Naive thymus-derived CD4-positive, alpha-beta T cell (primary cell): ENCODE measurements around the gene DNAJC25. TPM values are rescaled to one million over a fixed set of nuclear protein-coding genes. Genes with fewer than 3 reads are reported as not detected.
A peak's percentile ranks its signal among the peaks of the same experiment; 100 is the strongest.
"Not testable (repeated sequence)": the region's sequence is repeated elsewhere in the genome, so short reads cannot be mapped to it uniquely, and the experiment has no call there.

Experiments used
- ATAC-seq: fragments of 150-1000 bp; cut with Tn5 transposase; 2 replicates; pipeline ENCODE4 v1.10.0; 2021; ENCODE audit warnings: mild to moderate bottlenecking, moderate library complexity
- CTCF ChIA-PET: fragments of 350-600 bp; sonication (Branson Sonifier 250); formaldehyde crosslinking; loops from one replicate; lab custom pipeline; 2021; ENCODE audit warnings: antibody characterized with exemption; lab: Charles Lee
- POLR2A ChIA-PET: fragments of 350-600 bp; sonication (Branson Sonifier 250); formaldehyde crosslinking; loops from one replicate; lab custom pipeline; 2021; ENCODE audit warnings: antibody characterized with exemption, inconsistent platforms; lab: Charles Lee
- DNase-seq, 9 donors: peaks; one replicate each; pipeline versions ENCODE4 v3.0.0 to v3.0.0-alpha.2; 2020 to 2022; ENCODE audit warnings: mixed read lengths in 1 of 9
- H3K27ac ChIP-seq: one replicate; pipeline ENCODE4 v1.7.0; 2013; ENCODE audit warnings: mild to moderate bottlenecking, low read depth, low read length, moderate library complexity
- H3K27me3 ChIP-seq, 2 donors: one replicate each; pipeline ENCODE4 v1.7.0; 2013; ENCODE audit warnings: low read length in 2 of 2, mild to moderate bottlenecking in 2 of 2, moderate library complexity in 2 of 2; ENCODE audit not compliant: control insufficient read depth in 2 of 2, insufficient read depth in 2 of 2
- H3K36me3 ChIP-seq, 3 experiments: 1 replicate in 2 of 3; 2 replicates in 1 of 3; pipeline ENCODE4 v1.7.0; 2013; ENCODE audit warnings: low read length in 3 of 3, mild to moderate bottlenecking in 3 of 3, moderate library complexity in 1 of 3; ENCODE audit not compliant: insufficient read depth in 3 of 3, control insufficient read depth in 2 of 3
- H3K4me1 ChIP-seq, 2 donors: one replicate each; pipeline ENCODE4 v1.7.0; 2013; ENCODE audit warnings: low read length in 2 of 2, mild to moderate bottlenecking in 2 of 2, moderate library complexity in 1 of 2; ENCODE audit not compliant: control insufficient read depth in 2 of 2, insufficient read depth in 2 of 2
- H3K4me3 ChIP-seq: 2 replicates; pipeline ENCODE4 v1.7.0; 2013; ENCODE audit warnings: mild to moderate bottlenecking, low read length
- H3K9me3 ChIP-seq, 3 experiments: 1 replicate in 2 of 3; 2 replicates in 1 of 3; pipeline ENCODE4 v1.7.0; 2013; ENCODE audit warnings: low read length in 3 of 3; ENCODE audit not compliant: control insufficient read depth in 2 of 3
- H3K27ac Mint-ChIP-seq, 9 donors: one replicate each; pipeline ENCODE4 v1.8.0; 2020 to 2022; ENCODE audit warnings: mixed read lengths in 9 of 9, mild to moderate bottlenecking in 8 of 9, moderate library complexity in 5 of 9, inconsistent platforms in 2 of 9
- H3K27me3 Mint-ChIP-seq, 5 donors: one replicate each; pipeline ENCODE4 v1.8.0; 2021 to 2022; ENCODE audit warnings: mixed read lengths in 5 of 5, mild to moderate bottlenecking in 1 of 5
- H3K36me3 Mint-ChIP-seq, 5 donors: one replicate each; pipeline ENCODE4 v1.8.0; 2020 to 2022; ENCODE audit warnings: mixed read lengths in 5 of 5, mild to moderate bottlenecking in 3 of 5, inconsistent platforms in 1 of 5
- H3K4me1 Mint-ChIP-seq, 7 donors: one replicate each; pipeline ENCODE4 v1.8.0; 2020 to 2022; ENCODE audit warnings: mixed read lengths in 7 of 7, mild to moderate bottlenecking in 3 of 7, inconsistent platforms in 1 of 7
- H3K4me3 Mint-ChIP-seq, 10 donors: one replicate each; pipeline ENCODE4 v1.8.0; 2020 to 2022; ENCODE audit warnings: mild to moderate bottlenecking in 10 of 10, mixed read lengths in 10 of 10, moderate library complexity in 6 of 10, inconsistent platforms in 2 of 10
- H3K9me3 Mint-ChIP-seq, 11 donors: one replicate each; pipeline ENCODE4 v1.8.0; 2020 to 2022; ENCODE audit warnings: mixed read lengths in 11 of 11, mild to moderate bottlenecking in 4 of 11, inconsistent platforms in 1 of 11, moderate library complexity in 1 of 11
- intact Hi-C, 2 donors: fragments of 100-400 bp; cut with micrococcal nuclease; formaldehyde crosslinking; loops; one replicate each; pipeline ENCODE4 v1.15.1; 2023
- polyA plus RNA-seq, 2 donors: library from polyadenylated mRNA; unstranded; fragments of 300-500 nt; fragmentation: Illumina TruSeq; gene quantifications; one replicate each; pipeline ENCODE4 v1.2.3, GENCODE V29; 2021
- total RNA-seq, 6 experiments: library from RNA in 5 of 6; stranded (reverse) in 5 of 6; gene quantifications; 1 replicate in 5 of 6; 2 replicates in 1 of 6; pipeline ENCODE4 v1.2.3 and lab custom pipeline; 2021 to 2026

Gene DNAJC25
- total and polyA plus RNA-seq, 7 experiments from 2014 or later: 1.7 to 6.0 (median 4.1) TPM

DNA sequence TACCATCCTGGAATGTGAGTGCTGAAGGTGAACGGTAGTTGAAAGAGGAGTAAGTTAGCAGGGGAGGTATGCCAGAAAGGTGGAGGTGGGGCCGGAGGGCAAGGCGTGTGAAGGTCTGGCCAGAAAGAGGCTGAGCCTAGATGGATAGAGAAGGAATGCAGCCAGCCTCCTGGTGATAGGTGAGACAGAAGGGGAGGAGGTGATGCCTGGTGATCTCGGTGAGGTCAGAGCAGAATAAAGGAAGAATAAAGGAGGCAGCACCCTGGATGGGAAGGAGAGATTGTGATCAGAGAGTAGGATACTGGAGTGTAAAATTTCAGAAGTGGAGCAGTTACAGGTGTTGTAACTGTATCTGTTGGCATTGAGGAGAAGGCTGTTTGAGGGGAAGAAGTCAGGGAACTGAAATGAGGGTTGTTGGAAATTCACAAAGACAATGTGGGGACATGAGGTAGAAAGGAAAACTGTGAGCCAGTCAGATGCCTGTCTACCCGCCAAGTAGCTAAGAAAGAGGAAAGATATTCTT is 32.2 kb downstream of the DNAJC25 start:
- H3K4me3 Mint-ChIP-seq: peak overlapping the region; percentile 87 to 97 (median 93)
- H3K9me3 Mint-ChIP-seq: no peaks in the 10 kb centered on the region
- peak in 1 of 9 donors; percentile 13 for DNase-seq
- Histone ChIP-seq H3K27ac (peak overlapping the region; percentile 71), H3K4me3 (peak overlapping the region; percentile 70), H3K27me3 (no peaks in the 10 kb centered on the region), H3K36me3 (peaks cover 0 to 22% (median 0%) of the 10 kb centered on the region in 3 experiments), H3K9me3 (no peaks in the 10 kb centered on the region), H3K4me1 (peaks cover 18 to 31% of the 10 kb centered on the region in 2 donors)
- H3K27me3 Mint-ChIP-seq: no peaks in the 10 kb centered on the region
- no peak for ATAC-seq
- ChIA-PET CTCF (interaction anchor here (0.6 to 0.7 kb wide), 3 partner anchors 10 to 368 kb away, joined by 3 to 4 read pairs (median 3); no protein-coding TSS in a partner anchor), POLR2A (interaction anchor here (0.6 to 2.2 kb wide), 5 partner anchors 8 to 1916 kb away, joined by 3 to 11 read pairs (median 3); partner anchors contain the start of gene DNAJC25)
- H3K27ac Mint-ChIP-seq: peak overlapping the region; percentile 82 to 97 (median 92)
- H3K36me3 Mint-ChIP-seq: peaks cover 0 to 20% (median 4%) of the 10 kb centered on the region in 5 donors
- peaks cover 16 to 45% (median 36%) of the 10 kb centered on the region in 7 donors for H3K4me1 Mint-ChIP-seq
- intact Hi-C loops: loop anchor here (2.0 to 5.0 kb wide), 9 partner anchors 65 to 1749 kb away; partner anchors contain the start of genes UGCG (in 2 of the 2), C9orf43 (in 1 of the 2), INIP (in 1 of the 2) and POLE3 (in 1 of the 2)

DNA sequence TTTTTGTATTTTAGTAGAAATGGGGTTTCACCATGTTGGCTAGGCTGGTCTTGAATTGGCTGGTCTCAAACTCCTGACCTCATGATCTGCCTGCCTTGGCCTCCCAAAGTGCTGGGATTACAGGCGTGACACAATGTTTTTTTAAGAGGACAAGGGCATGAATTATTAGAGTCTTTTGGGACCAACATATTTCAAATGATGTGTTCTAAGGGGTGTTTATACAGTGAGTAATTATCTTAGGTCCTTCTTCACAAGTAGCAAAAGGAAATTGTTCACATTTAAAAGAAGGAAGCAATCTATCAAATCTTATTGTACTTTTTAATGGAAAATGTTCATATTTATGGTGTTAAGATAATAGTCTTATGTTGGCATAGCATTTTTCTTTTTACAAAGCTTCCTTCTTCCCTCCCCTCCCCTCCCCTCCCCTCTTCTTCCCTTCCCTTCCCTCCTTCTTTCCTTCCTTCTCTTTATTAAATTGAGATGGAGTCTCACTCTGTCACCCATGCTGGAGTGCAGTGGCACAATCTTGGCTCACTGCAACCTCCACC is 37.0 kb downstream of the DNAJC25 start:
- peaks cover 5 to 21% of the 10 kb centered on the region in 2 donors for H3K4me1 ChIP-seq
- Mint-ChIP-seq H3K27me3 (no peaks in the 10 kb centered on the region), H3K27ac (peak overlapping the region in 1 of 9 donors; percentile 69), H3K9me3 (no peaks in the 10 kb centered on the region), H3K36me3 (peaks cover 6 to 24% (median 16%) of the 10 kb centered on the region in 5 donors), H3K4me3 (no peak overlapping the region), H3K4me1 (peaks cover 7 to 29% (median 23%) of the 10 kb centered on the region in 7 donors)
- ATAC-seq (no peak), DNase-seq (no peak)
- H3K4me3 ChIP-seq: no peak overlapping the region
- peaks cover 0 to 34% (median 0%) of the 10 kb centered on the region in 3 experiments for H3K36me3 ChIP-seq
- intact Hi-C loops: no loop called here
- no peaks in the 10 kb centered on the region for H3K27me3 ChIP-seq
- ChIA-PET POLR2A (no interaction called here), CTCF (no interaction called here)
- H3K27ac ChIP-seq: no peak overlapping the region
- H3K9me3 ChIP-seq: no peaks in the 10 kb centered on the region

DNA sequence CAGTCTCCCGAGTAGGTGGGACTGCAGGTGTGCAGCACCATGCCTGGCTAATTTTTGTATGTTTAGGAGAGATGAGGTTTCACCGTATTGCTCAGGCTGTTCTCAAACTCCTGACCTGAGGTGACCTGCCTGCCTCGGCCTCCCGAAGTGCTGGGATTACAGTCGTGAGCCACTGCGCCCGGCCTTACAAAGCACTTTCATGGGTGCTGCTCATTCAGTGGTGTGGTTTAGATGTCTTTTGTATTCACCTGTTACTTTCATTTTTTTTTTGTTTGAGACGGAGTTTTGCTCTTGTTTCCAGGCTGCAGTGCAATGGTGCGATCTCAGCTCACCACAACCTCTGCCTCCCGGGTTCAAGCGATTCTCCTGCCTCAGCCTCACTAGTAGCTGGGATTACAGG is 37.5 kb downstream of the DNAJC25 start:
- H3K27ac Mint-ChIP-seq: peak overlapping the region in 1 of 9 donors; percentile 69
- CTCF ChIA-PET, ATAC-seq, H3K27ac ChIP-seq, H3K27me3 Mint-ChIP-seq, H3K9me3 ChIP-seq, H3K9me3 Mint-ChIP-seq, H3K4me3 ChIP-seq, DNase-seq, intact Hi-C loops, H3K4me3 Mint-ChIP-seq, H3K27me3 ChIP-seq, POLR2A ChIA-PET: not testable (repeated sequence)
- Histone ChIP-seq H3K36me3 (peaks cover 0 to 34% (median 0%) of the 10 kb centered on the region in 3 experiments), H3K4me1 (peaks cover under 1 to 16% of the 10 kb centered on the region in 2 donors)
- peaks cover 2 to 24% (median 18%) of the 10 kb centered on the region in 7 donors for H3K4me1 Mint-ChIP-seq
- peaks cover 6 to 24% (median 15%) of the 10 kb centered on the region in 5 donors for H3K36me3 Mint-ChIP-seq

DNA sequence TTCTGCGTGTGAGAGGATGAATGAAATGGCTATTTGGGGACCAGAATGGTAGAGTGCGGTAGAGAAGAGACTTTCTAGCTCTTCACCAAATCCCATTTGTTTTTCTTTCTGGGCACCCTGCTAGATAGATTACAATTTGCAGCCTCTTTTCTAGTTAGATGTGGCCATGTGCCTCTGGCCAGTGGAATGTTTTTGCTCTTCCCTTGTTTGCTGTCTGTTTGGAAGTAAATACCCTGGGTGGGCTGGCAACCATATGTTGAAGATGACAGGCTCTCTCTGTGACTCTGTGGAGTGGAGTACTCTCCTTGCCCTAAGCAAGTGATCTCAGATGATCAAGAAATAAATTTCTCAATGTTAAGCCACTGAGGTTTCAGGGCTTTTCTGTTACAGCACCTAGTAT is 43.2 kb downstream of the DNAJC25 start:
- Histone ChIP-seq H3K9me3 (no peaks in the 10 kb centered on the region), H3K4me3 (no peak overlapping the region), H3K27me3 (no peaks in the 10 kb centered on the region), H3K27ac (no peak overlapping the region), H3K4me1 (no peaks in the 10 kb centered on the region), H3K36me3 (peaks cover 0 to 13% (median 0%) of the 10 kb centered on the region in 3 experiments)
- ChIA-PET CTCF (interaction anchor here (0.5 kb wide), 1 partner anchor 11 kb away, joined by 3 read pairs; no protein-coding TSS in a partner anchor), POLR2A (no interaction called here)
- Mint-ChIP-seq H3K27ac (no peak overlapping the region), H3K36me3 (peaks cover 6 to 46% (median 31%) of the 10 kb centered on the region in 5 donors), H3K27me3 (no peaks in the 10 kb centered on the region), H3K4me3 (no peak overlapping the region), H3K9me3 (no peaks in the 10 kb centered on the region), H3K4me1 (peaks cover 0 to 2% (median 0%) of the 10 kb centered on the region in 7 donors)
- no peak for DNase-seq
- intact Hi-C loops: no loop called here
- no peak for ATAC-seq

DNA sequence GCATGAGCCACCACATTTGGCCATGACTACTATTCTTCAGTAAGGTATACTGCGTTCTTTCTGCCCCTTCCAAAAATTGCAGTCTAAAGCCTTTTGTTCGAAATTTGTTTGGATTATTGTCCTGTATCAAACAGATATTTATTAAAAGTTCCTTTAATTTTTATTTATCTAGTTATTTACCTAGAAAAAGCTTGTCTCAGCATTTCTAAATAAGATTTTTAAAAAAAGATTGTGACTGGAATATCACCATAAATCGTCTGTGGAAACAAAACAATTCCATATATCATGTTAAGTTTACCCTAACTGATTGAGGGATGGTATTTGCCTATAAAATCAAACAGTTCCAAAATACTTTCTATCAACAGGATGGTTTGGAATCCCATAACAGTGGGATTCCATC is 45.0 kb downstream of the DNAJC25 start:
- H3K27me3 Mint-ChIP-seq: no peaks in the 10 kb centered on the region
- ChIA-PET CTCF (no interaction called here), POLR2A (no interaction called here)
- no peaks in the 10 kb centered on the region for H3K27me3 ChIP-seq
- no peak for DNase-seq
- no peak overlapping the region for H3K4me3 Mint-ChIP-seq
- H3K36me3 ChIP-seq: peaks cover 0 to 4% (median 0%) of the 10 kb centered on the region in 3 experiments
- H3K4me3 ChIP-seq: no peak overlapping the region
- no peak overlapping the region for H3K27ac Mint-ChIP-seq
- H3K27ac ChIP-seq: no peak overlapping the region
- no peak for ATAC-seq
- H3K4me1 ChIP-seq: no peaks in the 10 kb centered on the region
- intact Hi-C loops: no loop called here
- H3K4me1 Mint-ChIP-seq: peaks cover 0 to 2% (median 0%) of the 10 kb centered on the region in 7 donors
- H3K9me3 Mint-ChIP-seq: no peaks in the 10 kb centered on the region
- H3K9me3 ChIP-seq: no peaks in the 10 kb centered on the region
- H3K36me3 Mint-ChIP-seq: peaks cover 0 to 45% (median 25%) of the 10 kb centered on the region in 5 donors

DNA sequence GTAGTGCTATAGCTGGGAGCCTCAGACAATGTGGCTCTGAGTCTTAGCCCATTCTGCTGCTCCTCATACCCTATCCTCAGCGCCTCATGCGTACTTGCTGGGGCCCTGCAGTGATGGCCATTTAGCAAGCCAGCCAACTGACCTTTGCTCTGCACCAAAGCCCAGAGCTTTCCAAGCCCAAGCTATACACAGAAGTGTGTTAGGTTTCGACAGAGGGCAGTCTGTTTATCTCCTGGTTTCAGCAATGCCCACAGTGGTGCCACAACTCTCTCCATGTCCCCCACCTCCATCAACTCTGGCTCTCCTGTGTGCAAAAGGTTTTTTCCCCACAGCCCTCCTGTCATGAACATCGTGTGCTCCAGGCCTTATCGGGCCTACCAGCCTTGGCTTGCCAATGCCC is 47.2 kb downstream of the DNAJC25 start:
- intact Hi-C loops: no loop called here
- no peak overlapping the region for H3K27ac ChIP-seq
- ChIA-PET POLR2A (interaction anchor here (0.6 kb wide), 1 partner anchor 10 kb away, joined by 3 read pairs; no protein-coding TSS in a partner anchor), CTCF (no interaction called here)
- peaks cover 0 to 4% (median 0%) of the 10 kb centered on the region in 3 experiments for H3K36me3 ChIP-seq
- Mint-ChIP-seq H3K27me3 (no peaks in the 10 kb centered on the region), H3K9me3 (no peaks in the 10 kb centered on the region), H3K4me3 (no peak overlapping the region), H3K27ac (no peak overlapping the region), H3K4me1 (peaks cover 0 to 2% (median 0%) of the 10 kb centered on the region in 7 donors), H3K36me3 (peaks cover 0 to 44% (median 24%) of the 10 kb centered on the region in 5 donors)
- ATAC-seq: no peak
- DNase-seq: no peak
- no peaks in the 10 kb centered on the region for H3K27me3 ChIP-seq
- H3K4me3 ChIP-seq: no peak overlapping the region
- no peaks in the 10 kb centered on the region for H3K4me1 ChIP-seq
- H3K9me3 ChIP-seq: no peaks in the 10 kb centered on the region
